Vagina (tissue), 2 donors: Measurements from ENCODE around the gene RPS6KA2. TPM values are rescaled to one million over a fixed set of nuclear protein-coding genes. Genes with fewer than 3 reads are reported as not detected.
"Not testable (repeated sequence)": the region's sequence is repeated elsewhere in the genome, so short reads cannot be mapped to it uniquely, and the experiment has no call there.

Experiments
- DNase-seq, 2 donors: peaks; one replicate each; pipeline ENCODE4 v3.0.0-alpha.2; 2017; ENCODE audit errors: extremely low spot score in 2 of 2
- H3K27ac ChIP-seq: fragments of 200-600 bp; sonication (generic); one replicate; pipeline ENCODE4 v1.5.1; 2019
- H3K27me3 ChIP-seq: fragments of 200-600 bp; sonication (generic); one replicate; pipeline ENCODE4 v1.5.1; 2019
- H3K36me3 ChIP-seq, 2 donors: fragments of 200-600 bp; sonication (generic); one replicate each; pipeline ENCODE4 v1.5.1; 2017 to 2019
- H3K4me1 ChIP-seq: fragments of 200-600 bp; sonication (generic); one replicate; pipeline ENCODE4 v1.5.1; 2019
- H3K4me3 ChIP-seq, 2 donors: fragments of 200-600 bp; sonication (generic); 1 replicate in 1 of 2; 2 replicates in 1 of 2; pipeline ENCODE4 v1.5.1; 2016 to 2019
- H3K9me3 ChIP-seq: fragments of 200-600 bp; sonication (generic); one replicate; pipeline ENCODE4 v1.5.1; 2019
- CTCF ChIP-seq, 3 experiments: fragments of 450-650 bp in 2 of 3; fragments of 200-600 bp in 1 of 3; sonication (generic) in 1 of 3; IDR thresholded peaks; one replicate each; pipeline ENCODE4 v1.5.1; 2017 to 2019; ENCODE audit warnings: antibody characterized with exemption in 3 of 3, mild to moderate bottlenecking in 2 of 3, moderate library complexity in 2 of 3
- POLR2A ChIP-seq, 2 donors: fragments of 450-650 bp; IDR thresholded peaks; one replicate each; pipeline ENCODE4 v1.6.1; 2017; ENCODE audit warnings: antibody characterized with exemption in 2 of 2, mild to moderate bottlenecking in 2 of 2, moderate library complexity in 2 of 2
- POLR2AphosphoS5 ChIP-seq, 2 donors: sonication (generic); formaldehyde crosslinking; IDR thresholded peaks; one replicate each; pipeline ENCODE4 v1.9.0; 2017; ENCODE audit warnings: antibody characterized with exemption in 2 of 2, mild to moderate bottlenecking in 2 of 2, low read depth in 1 of 2; ENCODE audit not compliant: insufficient read depth in 1 of 2
- intact Hi-C: fragments of 100-400 bp; cut with DNase I; formaldehyde crosslinking; loops from one replicate; pipeline ENCODE4 v1.15.1; 2023
- total RNA-seq: library from RNA; depleted of rRNA; stranded (reverse); fragments of >200 nt; gene quantifications from one replicate; pipeline ENCODE4 v1.2.3, GENCODE V29; 2016

Gene RPS6KA2
- total RNA-seq, 1 donor from 2014 or later: 65.1 TPM

- Histone ChIP-seq H3K36me3 (peaks cover 0 to 18% of the 10 kb centered on the region in 2 donors), H3K4me1 (no peaks in the 10 kb centered on the region), H3K4me3 (no peak overlapping the region), H3K27me3 (no peaks in the 10 kb centered on the region), H3K9me3 (no peaks in the 10 kb centered on the region), H3K27ac (no peak overlapping the region)
- no peak for TF ChIP-seq CTCF (IDR thresholded peaks at IDR 0.05)
- TF ChIP-seq POLR2A (IDR thresholded peaks at IDR 0.05): no peak
- no peak for TF ChIP-seq POLR2AphosphoS5 (IDR thresholded peaks at IDR 0.05; ENCODE audit: insufficient read depth in 1 of 2, low read depth in 1 of 2)
- DNase-seq: no peak
- intact Hi-C loops: no loop called here
Observed at GRCh38 chr6:166529586-166529985, 97.5 kb downstream of the RPS6KA2 start.

- H3K27ac ChIP-seq, intact Hi-C loops, H3K9me3 ChIP-seq, H3K4me3 ChIP-seq, DNase-seq, H3K27me3 ChIP-seq, H3K4me1 ChIP-seq: not testable (repeated sequence)
- peaks cover 0 to 18% of the 10 kb centered on the region in 2 donors for H3K36me3 ChIP-seq
Observed at GRCh38 chr6:166529058-166529457, 98.0 kb downstream of the RPS6KA2 start.

- Histone ChIP-seq H3K27ac (no peak overlapping the region), H3K9me3 (no peaks in the 10 kb centered on the region), H3K4me3 (no peak overlapping the region), H3K4me1 (no peaks in the 10 kb centered on the region), H3K27me3 (no peaks in the 10 kb centered on the region), H3K36me3 (peaks cover 0 to 18% of the 10 kb centered on the region in 2 donors)
- no peak for TF ChIP-seq POLR2A (IDR thresholded peaks at IDR 0.05)
- TF ChIP-seq CTCF (IDR thresholded peaks at IDR 0.05): no peak
- no peak for TF ChIP-seq POLR2AphosphoS5 (IDR thresholded peaks at IDR 0.05; ENCODE audit: insufficient read depth in 1 of 2, low read depth in 1 of 2)
- DNase-seq: no peak
- intact Hi-C loops: no loop called here
Observed at GRCh38 chr6:166527849-166528248, 99.2 kb downstream of the RPS6KA2 start.

- no peaks in the 10 kb centered on the region for H3K9me3 ChIP-seq
- intact Hi-C loops: no loop called here
- H3K36me3 ChIP-seq: peaks cover 0 to 18% of the 10 kb centered on the region in 2 donors
- H3K27me3 ChIP-seq: no peaks in the 10 kb centered on the region
- no peaks in the 10 kb centered on the region for H3K4me1 ChIP-seq
- no peak for DNase-seq
- H3K4me3 ChIP-seq: no peak overlapping the region
- TF ChIP-seq CTCF (IDR thresholded peaks at IDR 0.05) (no peak), POLR2AphosphoS5 (IDR thresholded peaks at IDR 0.05; ENCODE audit: insufficient read depth in 1 of 2, low read depth in 1 of 2) (no peak), POLR2A (IDR thresholded peaks at IDR 0.05) (no peak)
- no peak overlapping the region for H3K27ac ChIP-seq
Observed at GRCh38 chr6:166526937-166527336, 100.1 kb downstream of the RPS6KA2 start.

GRCh38 chr6:166525567-166525966 is 101.5 kb downstream of the RPS6KA2 start:
- no peak overlapping the region for H3K4me3 ChIP-seq
- TF ChIP-seq POLR2AphosphoS5 (IDR thresholded peaks at IDR 0.05; ENCODE audit: insufficient read depth in 1 of 2, low read depth in 1 of 2): no peak
- TF ChIP-seq CTCF (IDR thresholded peaks at IDR 0.05): no peak
- TF ChIP-seq POLR2A (IDR thresholded peaks at IDR 0.05): no peak
- H3K9me3 ChIP-seq: no peaks in the 10 kb centered on the region
- no peaks in the 10 kb centered on the region for H3K27me3 ChIP-seq
- H3K27ac ChIP-seq: no peak overlapping the region
- intact Hi-C loops: no loop called here
- peaks cover 0 to 12% of the 10 kb centered on the region in 2 donors for H3K36me3 ChIP-seq
- H3K4me1 ChIP-seq: no peaks in the 10 kb centered on the region
- DNase-seq: no peak
